Loucy (cell line): ENCODE results near the gene MITF.

ENCODE experiments used
- H2AFZ ChIP-seq: fragments of 200-600 bp; sonication (generic); 2 replicates; pipeline ENCODE4 v1.6.0; 2016; ENCODE audit warnings: antibody characterized with exemption, mild to moderate bottlenecking, low read length, moderate library complexity
- H3F3A ChIP-seq: fragments of 200-600 bp; 2 replicates; pipeline ENCODE4 v1.6.0; 2016; ENCODE audit warnings: antibody characterized with exemption, low read depth, mild to moderate bottlenecking
- H3K27me3 ChIP-seq: fragments of 200-600 bp; sonication (generic); 2 replicates; pipeline ENCODE4 v1.6.1; 2014; ENCODE audit warnings: low read length, mild to moderate bottlenecking; ENCODE audit not compliant: insufficient read depth, poor library complexity, severe bottlenecking
- H3K36me3 ChIP-seq: fragments of 200-600 bp; sonication (generic); 2 replicates; pipeline ENCODE4 v1.6.1; 2016; ENCODE audit warnings: low read length; ENCODE audit not compliant: insufficient read depth
- H3K4me1 ChIP-seq: fragments of 200-600 bp; sonication (generic); 2 replicates; pipeline ENCODE4 v1.5.1; 2014; ENCODE audit warnings: low read length, mild to moderate bottlenecking; ENCODE audit not compliant: insufficient read depth, poor library complexity, severe bottlenecking
- H3K4me2 ChIP-seq: fragments of 200-600 bp; sonication (generic); 2 replicates; pipeline ENCODE4 v1.6.0; 2014; ENCODE audit warnings: antibody characterized with exemption, low read length, low read depth, mild to moderate bottlenecking; ENCODE audit not compliant: poor library complexity, severe bottlenecking
- H3K4me3 ChIP-seq: fragments of 200-600 bp; sonication (generic); 2 replicates; pipeline ENCODE4 v1.5.1; 2014; ENCODE audit warnings: low read length, mild to moderate bottlenecking, mixed read lengths; ENCODE audit not compliant: poor library complexity, severe bottlenecking
- H3K79me2 ChIP-seq: fragments of 200-600 bp; sonication (generic); 2 replicates; pipeline ENCODE4 v1.6.1; 2014; ENCODE audit warnings: low read length; ENCODE audit not compliant: insufficient read depth
- H3K9ac ChIP-seq: fragments of 200-600 bp; sonication (generic); 2 replicates; pipeline ENCODE4 v1.6.0; 2014; ENCODE audit warnings: mild to moderate bottlenecking, low read depth, low read length, moderate library complexity; ENCODE audit not compliant: poor library complexity, severe bottlenecking
- H3K9me2 ChIP-seq: fragments of 200-600 bp; sonication (generic); replicated peaks from 2 replicates; pipeline ENCODE4 v1.6.1; 2016; ENCODE audit warnings: low read depth, low read length, mixed read lengths
- H3K9me3 ChIP-seq: fragments of 200-600 bp; sonication (generic); 2 replicates; pipeline ENCODE4 v1.6.1; 2014; ENCODE audit warnings: mild to moderate bottlenecking, antibody characterized with exemption, low read length, low read depth; ENCODE audit not compliant: insufficient read depth
- H4K20me1 ChIP-seq: fragments of 200-600 bp; sonication (generic); 2 replicates; pipeline ENCODE4 v1.6.0; 2014; ENCODE audit warnings: antibody characterized with exemption, low read length, mild to moderate bottlenecking; ENCODE audit not compliant: insufficient read depth, poor library complexity, severe bottlenecking
- CTCF ChIP-seq: fragments of 200-600 bp; sonication (generic); conservative IDR thresholded peaks from 2 replicates; pipeline ENCODE4 v1.5.1; 2014; ENCODE audit warnings: mild to moderate bottlenecking, antibody characterized with exemption, low read length
- EZH2phosphoT487 ChIP-seq: fragments of 200-600 bp; IDR thresholded peaks from 2 replicates; pipeline ENCODE4 v1.6.1; 2018; ENCODE audit warnings: antibody characterized with exemption, mild to moderate bottlenecking, moderate library complexity, borderline replicate concordance

Gene MITF

GRCh38 chr3:69930564-69930963 is 191.3 kb downstream of the MITF start:
- Histone ChIP-seq H3F3A (no peaks in the 10 kb centered on the region), H3K9me3 (no peaks in the 10 kb centered on the region), H3K4me3 (no peak overlapping the region), H3K27me3 (no peaks in the 10 kb centered on the region), H3K4me1 (no peaks in the 10 kb centered on the region), H3K9ac (no peak overlapping the region), H3K4me2 (no peak overlapping the region), H3K9me2 (no peaks in the 10 kb centered on the region), H2AFZ (no peak overlapping the region; the same call in 1 of the 2 replicates), H3K79me2 (no peaks in the 10 kb centered on the region), H3K36me3 (no peaks in the 10 kb centered on the region), H4K20me1 (no peaks in the 10 kb centered on the region)
- TF ChIP-seq EZH2phosphoT487: no peak
- no peak for TF ChIP-seq CTCF

DNA sequence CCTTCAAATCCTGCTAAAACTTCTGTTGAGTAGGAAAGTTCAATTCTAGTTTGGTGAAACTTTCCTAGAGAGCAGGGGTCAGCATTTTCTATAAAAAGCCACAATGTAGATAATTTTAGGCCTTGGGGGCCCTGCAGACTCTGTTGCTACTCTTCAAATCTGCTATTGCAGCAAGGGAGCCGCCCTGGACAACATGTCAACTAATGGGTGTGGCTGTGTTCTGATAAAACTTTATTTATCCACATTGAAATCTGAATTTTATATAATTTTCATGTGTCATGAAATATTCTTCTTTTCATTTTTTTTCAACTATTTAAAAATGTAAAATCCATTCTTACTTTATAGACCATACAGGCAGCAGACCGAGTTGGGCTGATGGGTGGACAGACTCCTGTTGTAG is 192.8 kb downstream of the MITF start:
- no peaks in the 10 kb centered on the region for H4K20me1 ChIP-seq
- H3K4me1 ChIP-seq: no peaks in the 10 kb centered on the region
- TF ChIP-seq CTCF (no peak), EZH2phosphoT487 (no peak)
- H3K79me2 ChIP-seq: no peaks in the 10 kb centered on the region
- H3K9me3 ChIP-seq: no peaks in the 10 kb centered on the region
- H2AFZ ChIP-seq: no peak overlapping the region
- H3K9ac ChIP-seq: no peak overlapping the region
- H3K9me2 ChIP-seq: no peaks in the 10 kb centered on the region
- no peaks in the 10 kb centered on the region for H3F3A ChIP-seq
- H3K27me3 ChIP-seq: no peaks in the 10 kb centered on the region
- no peak overlapping the region for H3K4me3 ChIP-seq
- no peak overlapping the region for H3K4me2 ChIP-seq
- H3K36me3 ChIP-seq: no peaks in the 10 kb centered on the region

DNA sequence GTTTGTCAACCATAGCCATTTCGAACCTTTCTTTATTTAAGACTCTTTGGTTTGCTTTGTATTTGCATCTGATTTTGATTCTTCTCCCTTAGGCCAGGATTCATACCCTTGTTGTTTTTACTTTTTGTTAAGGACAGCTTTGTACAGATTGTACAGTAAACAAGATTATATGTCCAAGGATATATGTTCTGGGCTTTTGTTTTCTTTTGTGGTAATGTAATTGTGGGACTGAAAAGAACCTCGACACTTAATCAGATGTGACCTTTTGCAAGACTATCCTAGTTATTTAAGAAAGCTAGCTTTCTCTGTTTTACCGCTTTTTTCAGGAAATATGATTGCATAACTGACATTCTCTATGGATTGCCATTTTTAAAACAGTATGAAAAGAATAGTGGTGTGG is 193.2 kb downstream of the MITF start:
- Histone ChIP-seq H3K9me2 (no peaks in the 10 kb centered on the region), H2AFZ (no peak overlapping the region)

More for the DNA sequence above, 193.2 kb downstream of the MITF start:
- no peaks in the 10 kb centered on the region for H3K36me3 ChIP-seq
- no peak overlapping the region for H3K4me2 ChIP-seq
- no peaks in the 10 kb centered on the region for H3K79me2 ChIP-seq
- no peak overlapping the region for H3K4me3 ChIP-seq
- H3F3A ChIP-seq: no peaks in the 10 kb centered on the region
- H3K9ac ChIP-seq: no peak overlapping the region
- no peaks in the 10 kb centered on the region for H4K20me1 ChIP-seq
- H3K27me3 ChIP-seq: no peaks in the 10 kb centered on the region
- no peaks in the 10 kb centered on the region for H3K4me1 ChIP-seq
- no peaks in the 10 kb centered on the region for H3K9me3 ChIP-seq
- no peak for TF ChIP-seq CTCF
- TF ChIP-seq EZH2phosphoT487: no peak
